Measurements from ENCODE around the gene NOS2. TPM values are rescaled to one million over a fixed set of nuclear protein-coding genes. Genes with fewer than 3 reads are reported as not detected.

Gene NOS2
- total RNA-seq, 3 donors from 2014 or later (not counting 1 experiment from before 2014, with no cell fraction given) = 0.19 to 0.20 TPM; not detected in 1

DNA sequence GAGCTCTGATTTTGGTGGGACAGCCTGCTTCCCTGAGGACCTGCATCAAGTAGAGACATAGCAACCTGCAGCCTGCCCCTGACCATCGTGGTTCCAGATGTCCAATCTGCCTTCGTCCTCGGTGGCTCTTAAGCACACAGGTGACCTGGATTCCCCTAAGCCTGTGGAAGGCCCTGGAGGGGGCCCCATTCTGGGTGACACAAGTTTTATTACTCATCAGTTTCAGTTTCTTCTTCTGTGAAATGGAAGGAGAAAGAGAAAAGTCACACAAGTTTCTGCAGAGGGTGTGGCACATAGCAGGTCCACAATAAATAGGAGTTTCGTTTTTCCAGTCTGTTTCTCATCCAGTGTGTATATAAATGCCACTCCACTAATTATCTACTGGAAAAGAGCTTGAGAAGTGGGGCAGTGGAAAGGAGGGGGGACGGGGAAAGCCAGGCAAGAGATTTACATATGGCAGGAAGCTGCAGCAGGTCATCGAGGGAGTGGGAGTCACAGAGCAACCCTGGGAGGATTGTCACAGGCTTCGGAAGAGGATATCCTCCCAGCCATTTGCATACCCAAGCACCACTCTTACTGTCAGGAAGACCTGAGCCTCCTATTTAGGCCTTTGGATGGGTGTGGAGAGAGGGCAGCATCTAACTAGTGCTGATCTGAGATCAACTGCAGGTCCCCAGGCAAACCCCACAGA is 10.0 kb upstream of the NOS2 start:
- H3K27ac ChIP-seq (ENCODE audit: low read length) = no peak overlapping the region
- Mint-ChIP-seq H3K27ac (peak overlapping the region in 1 of 2 donors; percentile 3), H3K4me1 (peaks cover 19 to 25% of the 10 kb centered on the region in 2 donors), H3K27me3 (ENCODE audit: low read depth in 2 of 2) (no peaks in the 10 kb centered on the region), H3K9me3 (no peaks in the 10 kb centered on the region), H3K4me3 (no peak overlapping the region), H3K36me3 (no peaks in the 10 kb centered on the region)
- intact Hi-C loops (cut with micrococcal nuclease) = no loop called here
- H3K9me3 ChIP-seq (ENCODE audit: control insufficient read depth, insufficient read depth, low read length) = no peaks in the 10 kb centered on the region
- TF ChIP-seq, protein P1, sequence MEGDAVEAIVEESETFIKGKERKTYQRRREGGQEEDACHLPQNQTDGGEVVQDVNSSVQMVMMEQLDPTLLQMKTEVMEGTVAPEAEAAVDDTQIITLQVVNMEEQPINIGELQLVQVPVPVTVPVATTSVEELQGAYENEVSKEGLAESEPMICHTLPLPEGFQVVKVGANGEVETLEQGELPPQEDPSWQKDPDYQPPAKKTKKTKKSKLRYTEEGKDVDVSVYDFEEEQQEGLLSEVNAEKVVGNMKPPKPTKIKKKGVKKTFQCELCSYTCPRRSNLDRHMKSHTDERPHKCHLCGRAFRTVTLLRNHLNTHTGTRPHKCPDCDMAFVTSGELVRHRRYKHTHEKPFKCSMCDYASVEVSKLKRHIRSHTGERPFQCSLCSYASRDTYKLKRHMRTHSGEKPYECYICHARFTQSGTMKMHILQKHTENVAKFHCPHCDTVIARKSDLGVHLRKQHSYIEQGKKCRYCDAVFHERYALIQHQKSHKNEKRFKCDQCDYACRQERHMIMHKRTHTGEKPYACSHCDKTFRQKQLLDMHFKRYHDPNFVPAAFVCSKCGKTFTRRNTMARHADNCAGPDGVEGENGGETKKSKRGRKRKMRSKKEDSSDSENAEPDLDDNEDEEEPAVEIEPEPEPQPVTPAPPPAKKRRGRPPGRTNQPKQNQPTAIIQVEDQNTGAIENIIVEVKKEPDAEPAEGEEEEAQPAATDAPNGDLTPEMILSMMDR (IDR thresholded peaks at IDR 0.05) = no peak
- no peak overlapping the region for H3K4me3 ChIP-seq (ENCODE audit: low read length)
- ATAC-seq = no peak
- peaks cover 27% of the 10 kb centered on the region for H3K4me1 ChIP-seq (ENCODE audit: control insufficient read depth, insufficient read depth, low read length)
- WGBS (ENCODE audit: insufficient coverage) = 51% methylated on average over 6 of the region's 7 CpGs
- no peaks in the 10 kb centered on the region for H3K36me3 ChIP-seq (ENCODE audit: control insufficient read depth, insufficient read depth, low read length)
- H3K27me3 ChIP-seq (ENCODE audit: control insufficient read depth, insufficient read depth, low read length) = no peaks in the 10 kb centered on the region
- DNase-seq = no peak

DNA sequence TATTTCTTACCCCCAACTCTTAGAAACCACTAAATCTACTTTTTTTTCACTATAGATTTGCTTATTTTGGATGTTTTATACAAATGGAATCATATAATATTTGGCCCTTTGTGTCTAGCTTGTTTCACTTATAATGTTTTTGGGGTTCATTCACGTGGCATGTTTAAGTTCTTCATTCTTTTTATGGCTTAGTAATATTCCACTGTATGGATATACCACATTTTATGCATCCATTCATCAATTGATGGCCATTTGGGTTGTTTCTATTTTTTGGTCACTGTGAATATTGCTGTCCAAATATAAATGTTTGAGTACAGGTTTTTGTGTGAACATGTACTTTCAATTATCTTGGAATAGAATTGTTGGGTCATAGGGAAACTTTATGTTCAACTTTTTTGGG is 9.2 kb upstream of the NOS2 start:
- H3K27ac Mint-ChIP-seq = peak overlapping the region in 1 of 2 donors; percentile 31
- no peaks in the 10 kb centered on the region for H3K27me3 Mint-ChIP-seq (ENCODE audit: low read depth in 2 of 2)
- ATAC-seq = no peak
- no CpG with 5 or more reads among the region's 1 CpG for WGBS (ENCODE audit: insufficient coverage)
- intact Hi-C loops (cut with micrococcal nuclease) = no loop called here
- Histone ChIP-seq H3K27me3 (ENCODE audit: control insufficient read depth, insufficient read depth, low read length) (no peaks in the 10 kb centered on the region), H3K9me3 (ENCODE audit: control insufficient read depth, insufficient read depth, low read length) (no peaks in the 10 kb centered on the region), H3K4me1 (ENCODE audit: control insufficient read depth, insufficient read depth, low read length) (peaks cover 29% of the 10 kb centered on the region), H3K36me3 (ENCODE audit: control insufficient read depth, insufficient read depth, low read length) (no peaks in the 10 kb centered on the region), H3K27ac (ENCODE audit: low read length) (no peak overlapping the region), H3K4me3 (ENCODE audit: low read length) (no peak overlapping the region)
- no peaks in the 10 kb centered on the region for H3K9me3 Mint-ChIP-seq
- no peak for DNase-seq
- H3K4me3 Mint-ChIP-seq = peak overlapping the region; percentile 49
- TF ChIP-seq, protein P1 (IDR thresholded peaks at IDR 0.05) = no peak
- no peaks in the 10 kb centered on the region for H3K36me3 Mint-ChIP-seq
- H3K4me1 Mint-ChIP-seq = peaks cover 21 to 32% of the 10 kb centered on the region in 2 donors

DNA sequence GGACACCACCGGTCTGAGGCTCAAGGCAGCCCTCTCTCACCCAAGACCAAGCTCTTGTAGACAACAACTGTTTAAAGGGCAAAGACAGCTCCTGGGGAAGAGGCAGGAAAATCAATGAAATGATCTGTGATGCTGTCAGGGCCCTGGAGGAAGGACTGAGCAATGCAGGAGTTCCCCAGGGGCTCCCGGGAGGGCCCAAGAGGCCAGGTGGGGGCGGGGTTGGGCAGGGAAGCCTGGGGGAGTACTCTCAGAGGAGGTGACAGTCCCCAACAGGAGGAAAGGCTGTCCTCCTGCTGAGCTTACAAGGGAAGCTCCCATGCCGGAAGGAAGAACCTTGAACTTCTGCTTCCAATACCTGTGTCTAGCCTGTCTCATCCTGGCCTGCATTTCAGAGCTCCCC is 8.3 kb upstream of the NOS2 start:
- no peak for ATAC-seq
- intact Hi-C loops (cut with micrococcal nuclease) = no loop called here
- TF ChIP-seq, protein P1 (IDR thresholded peaks at IDR 0.05) = no peak
- Mint-ChIP-seq H3K4me3 (no peak overlapping the region), H3K36me3 (no peaks in the 10 kb centered on the region), H3K4me1 (peaks cover 21 to 32% of the 10 kb centered on the region in 2 donors), H3K27ac (peak overlapping the region in 1 of 2 donors; percentile 70), H3K9me3 (no peaks in the 10 kb centered on the region), H3K27me3 (ENCODE audit: low read depth in 2 of 2) (no peaks in the 10 kb centered on the region)
- H3K4me1 ChIP-seq (ENCODE audit: control insufficient read depth, insufficient read depth, low read length) = peaks cover 29% of the 10 kb centered on the region
- DNase-seq = peak in 1 of 2 donors; percentile 19
- H3K36me3 ChIP-seq (ENCODE audit: control insufficient read depth, insufficient read depth, low read length) = no peaks in the 10 kb centered on the region
- 83% methylated on average over 4 of the region's 4 CpGs for WGBS (ENCODE audit: insufficient coverage)
- no peak overlapping the region for H3K4me3 ChIP-seq (ENCODE audit: low read length)
- H3K27ac ChIP-seq (ENCODE audit: low read length) = peak overlapping the region; percentile 70
- no peaks in the 10 kb centered on the region for H3K9me3 ChIP-seq (ENCODE audit: control insufficient read depth, insufficient read depth, low read length)
- no peaks in the 10 kb centered on the region for H3K27me3 ChIP-seq (ENCODE audit: control insufficient read depth, insufficient read depth, low read length)

Data from natural killer cell (primary cell).